Thyroid gland (tissue), 4 donors: ENCODE data around the gene SEL1L.

Experiments
- CTCF ChIP-seq, 6 experiments: fragments of 200-600 bp in 3 of 6; fragments of 450-650 bp in 3 of 6; sonication (generic) in 3 of 6; IDR thresholded peaks; one replicate each; pipeline ENCODE4 v1.5.1; 2016 to 2019; ENCODE audit warnings: antibody characterized with exemption in 6 of 6, mild to moderate bottlenecking in 2 of 6, inconsistent platforms in 1 of 6, moderate library complexity in 1 of 6
- POLR2A ChIP-seq, 2 donors: fragments of 450-650 bp; IDR thresholded peaks; one replicate each; pipeline ENCODE4 v1.6.1; 2017; ENCODE audit warnings: antibody characterized with exemption in 2 of 2, mild to moderate bottlenecking in 2 of 2, moderate library complexity in 1 of 2

GRCh38 chr14:81430235-81430634, 103.4 kb downstream of the SEL1L start:
- TF ChIP-seq CTCF (IDR thresholded peaks at IDR 0.05) (no peak), POLR2A (IDR thresholded peaks at IDR 0.05) (no peak)
